GM19438 (cell line): ENCODE results near the gene MCC.
"Not testable (repeated sequence)": the region's sequence is repeated elsewhere in the genome, so short reads cannot be mapped to it uniquely, and the experiment has no call there.

Source experiments
- ATAC-seq: cut with Tn5 transposase; IDR thresholded peaks from one replicate; pipeline ENCODE4 v1.9.1; 2021; ENCODE audit warnings: low read depth; ENCODE audit not compliant: unreplicated experiment

The MCC gene

GRCh38 chr5:113491022-113491421, 2.8 kb upstream of the MCC start:
- no peak for ATAC-seq

GRCh38 chr5:113490317-113490716, 2.1 kb upstream of the MCC start:
- ATAC-seq = no peak

GRCh38 chr5:113489299-113489698, 1.0 kb upstream of the MCC start:
- no peak for ATAC-seq

- ATAC-seq = no peak
These were observed 462 bp upstream of the MCC start for GRCh38 chr5:113488645-113489184.

- no peak for ATAC-seq
These were observed 855 bp downstream of the MCC start for GRCh38 chr5:113487416-113487780.

GRCh38 chr5:113480243-113480642, 8.0 kb downstream of the MCC start:
- ATAC-seq = no peak

- no peak for ATAC-seq
These were observed 9.6 kb downstream of the MCC start for GRCh38 chr5:113478691-113479090.

GRCh38 chr5:113474100-113474728, 14.0 kb downstream of the MCC start:
- ATAC-seq = no peak

- no peak for ATAC-seq
These were observed 25.2 kb downstream of the MCC start for GRCh38 chr5:113463032-113463431.

- not testable (repeated sequence) for ATAC-seq
These were observed 31.1 kb downstream of the MCC start for GRCh38 chr5:113457106-113457505.

GRCh38 chr5:113452941-113453340, 35.3 kb downstream of the MCC start:
- ATAC-seq = no peak

GRCh38 chr5:113451797-113452196, 36.5 kb downstream of the MCC start:
- no peak for ATAC-seq

GRCh38 chr5:113450929-113451328, 37.3 kb downstream of the MCC start:
- no peak for ATAC-seq

GRCh38 chr5:113450462-113450861, 37.8 kb downstream of the MCC start:
- ATAC-seq = no peak

- no peak for ATAC-seq
These were observed 40.0 kb downstream of the MCC start for GRCh38 chr5:113448252-113448651.

GRCh38 chr5:113447498-113448050, 40.7 kb downstream of the MCC start:
- ATAC-seq = no peak

- no peak for ATAC-seq
These were observed 41.8 kb downstream of the MCC start for GRCh38 chr5:113446358-113446927.

- ATAC-seq = no peak
These were observed 51.1 kb downstream of the MCC start for GRCh38 chr5:113437111-113437510.

GRCh38 chr5:113435575-113435974, 52.7 kb downstream of the MCC start:
- no peak for ATAC-seq

- ATAC-seq = no peak
These were observed 53.4 kb downstream of the MCC start, which contains the start of gene TSSK1B for GRCh38 chr5:113434889-113435288. Gene TSSK1B (minus strand): TSS chr5:113434989. CDS start chr5:113434839, 150 bp downstream.

- no peak for ATAC-seq
These were observed 54.2 kb downstream of the MCC start for GRCh38 chr5:113433862-113434612.
